Activated CD4-positive, alpha-beta memory T cell treated with anti-CD3 and anti-CD28 coated beads, Interleukin-2, amount 10 ng/mL, durations not matched to agents 7 days and 5 days (primary cell): ENCODE measurements around the gene PPP4R4. TPM values are rescaled to one million over a fixed set of nuclear protein-coding genes. Genes with fewer than 3 reads are reported as not detected.

Experiments used
- CTCF ChIA-PET: fragments of 350-600 bp; sonication (Branson Sonifier 250); formaldehyde crosslinking; loops from one replicate; lab custom pipeline; 2021; ENCODE audit warnings: antibody characterized with exemption, inconsistent platforms; lab: Charles Lee
- POLR2A ChIA-PET: fragments of 350-600 bp; sonication (Branson Sonifier 250); formaldehyde crosslinking; loops from one replicate; lab custom pipeline; 2021; ENCODE audit warnings: antibody characterized with exemption; lab: Charles Lee
- DNase-seq: peaks from one replicate; pipeline ENCODE4 v3.0.0-alpha.2; 2020
- H3K27ac Mint-ChIP-seq: one replicate; pipeline ENCODE4 v1.8.0; 2021; ENCODE audit warnings: mild to moderate bottlenecking, mixed read lengths
- H3K27me3 Mint-ChIP-seq: one replicate; pipeline ENCODE4 v1.8.0; 2021; ENCODE audit warnings: mixed read lengths
- H3K36me3 Mint-ChIP-seq: one replicate; pipeline ENCODE4 v1.8.0; 2021; ENCODE audit warnings: low read depth, mixed read lengths
- H3K4me1 Mint-ChIP-seq: one replicate; pipeline ENCODE4 v1.8.0; 2021; ENCODE audit warnings: mixed read lengths
- H3K4me3 Mint-ChIP-seq: one replicate; pipeline ENCODE4 v1.8.0; 2021; ENCODE audit warnings: mild to moderate bottlenecking, mixed read lengths
- H3K9me3 Mint-ChIP-seq: one replicate; pipeline ENCODE4 v1.8.0; 2021; ENCODE audit warnings: mixed read lengths
- total RNA-seq, 2 experiments: library from RNA; stranded (reverse); gene quantifications; one replicate each; pipeline ENCODE4 v1.2.3, GENCODE V29; 2021

Gene PPP4R4
- total RNA-seq, 2 experiments from 2014 or later, result 3.3 to 4.9 TPM

- H3K27me3 Mint-ChIP-seq, result peaks cover 25% of the 10 kb centered on the region
- H3K4me1 Mint-ChIP-seq, result peaks cover 15% of the 10 kb centered on the region
- ChIA-PET CTCF (interaction anchor here (2.5 to 9.7 kb wide), 3 partner anchors 22 to 99 kb away, joined by 35 to 178 read pairs (median 76); no protein-coding TSS in a partner anchor), POLR2A (no interaction called here)
- H3K9me3 Mint-ChIP-seq, result peaks cover 9% of the 10 kb centered on the region
- no peak overlapping the region for H3K4me3 Mint-ChIP-seq
- DNase-seq, result no peak
- peaks cover 6% of the 10 kb centered on the region for H3K36me3 Mint-ChIP-seq
- no peak overlapping the region for H3K27ac Mint-ChIP-seq
Measured at GRCh38 chr14:94135476-94135875, 38.6 kb upstream of the PPP4R4 start.

- Mint-ChIP-seq H3K9me3 (peaks cover 9% of the 10 kb centered on the region), H3K4me3 (no peak overlapping the region), H3K27ac (no peak overlapping the region), H3K36me3 (peaks cover 6% of the 10 kb centered on the region), H3K4me1 (peaks cover 15% of the 10 kb centered on the region), H3K27me3 (peaks cover 21% of the 10 kb centered on the region)
- CTCF ChIA-PET, result interaction anchor here (0.6 to 9.7 kb wide), 46 partner anchors 8 to 482 kb away, joined by 3 to 178 read pairs (median 5); partner anchors contain the start of genes CCDC197, DDX24, IFI27L1 and PPP4R4
- POLR2A ChIA-PET, result interaction anchor here (0.7 to 1.4 kb wide), 7 partner anchors 9 to 197 kb away, joined by 3 to 13 read pairs (median 4); partner anchors contain the start of genes DDX24, IFI27L1 and PPP4R4
- DNase-seq, result peak; percentile 89
Measured at GRCh38 chr14:94136575-94137331, 37.4 kb upstream of the PPP4R4 start.

GRCh38 chr14:94138251-94138650 is 35.9 kb upstream of the PPP4R4 start:
- Mint-ChIP-seq H3K27ac (no peak overlapping the region), H3K4me1 (peaks cover 12% of the 10 kb centered on the region), H3K27me3 (peaks cover 15% of the 10 kb centered on the region), H3K9me3 (peaks cover 9% of the 10 kb centered on the region), H3K4me3 (no peak overlapping the region), H3K36me3 (peaks cover 6% of the 10 kb centered on the region)
- ChIA-PET CTCF (interaction anchor here (1.1 to 9.7 kb wide), 7 partner anchors 20 to 198 kb away, joined by 3 to 178 read pairs (median 6); partner anchors contain the start of gene IFI27L1), POLR2A (no interaction called here)
- no peak for DNase-seq

- Mint-ChIP-seq H3K4me1 (peaks cover 12% of the 10 kb centered on the region), H3K4me3 (no peak overlapping the region), H3K36me3 (peaks cover 6% of the 10 kb centered on the region), H3K27me3 (peaks cover 12% of the 10 kb centered on the region), H3K9me3 (peaks cover 9% of the 10 kb centered on the region), H3K27ac (no peak overlapping the region)
- DNase-seq, result no peak
- POLR2A ChIA-PET, result no interaction called here
- CTCF ChIA-PET, result interaction anchor here (1.1 to 9.7 kb wide), 6 partner anchors 21 to 199 kb away, joined by 3 to 178 read pairs (median 4); partner anchors contain the start of gene IFI27L1
Measured at GRCh38 chr14:94139006-94139405, 35.1 kb upstream of the PPP4R4 start.

GRCh38 chr14:94139421-94139820 is 34.7 kb upstream of the PPP4R4 start:
- DNase-seq, result no peak
- Mint-ChIP-seq H3K9me3 (peaks cover 9% of the 10 kb centered on the region), H3K4me3 (no peak overlapping the region), H3K4me1 (peaks cover 13% of the 10 kb centered on the region), H3K27ac (no peak overlapping the region), H3K36me3 (peaks cover 6% of the 10 kb centered on the region), H3K27me3 (peaks cover 12% of the 10 kb centered on the region)
- POLR2A ChIA-PET, result no interaction called here
- CTCF ChIA-PET, result interaction anchor here (1.2 to 9.7 kb wide), 4 partner anchors 21 to 103 kb away, joined by 3 to 178 read pairs (median 40); partner anchors contain the start of gene IFI27L1

- peaks cover 3% of the 10 kb centered on the region for H3K27me3 Mint-ChIP-seq
Measured at GRCh38 chr14:94142247-94142646, 31.9 kb upstream of the PPP4R4 start.

GRCh38 chr14:94142836-94143235 is 31.3 kb upstream of the PPP4R4 start:
- DNase-seq, result no peak
- POLR2A ChIA-PET, result no interaction called here
- Mint-ChIP-seq H3K9me3 (no peaks in the 10 kb centered on the region), H3K27ac (no peak overlapping the region), H3K4me1 (peaks cover 26% of the 10 kb centered on the region), H3K36me3 (no peaks in the 10 kb centered on the region), H3K4me3 (no peak overlapping the region), H3K27me3 (peaks cover 3% of the 10 kb centered on the region)
- CTCF ChIA-PET, result interaction anchor here (1.2 to 9.7 kb wide), 10 partner anchors 10 to 488 kb away, joined by 3 to 178 read pairs (median 6); partner anchors contain the start of gene PPP4R4

More at GRCh38 chr14:94142247-94142646, 31.9 kb upstream of the PPP4R4 start:
- DNase-seq, result no peak
- POLR2A ChIA-PET, result no interaction called here
- H3K4me1 Mint-ChIP-seq, result peaks cover 22% of the 10 kb centered on the region
- no peaks in the 10 kb centered on the region for H3K36me3 Mint-ChIP-seq
- H3K4me3 Mint-ChIP-seq, result no peak overlapping the region
- H3K9me3 Mint-ChIP-seq, result no peaks in the 10 kb centered on the region
- no peak overlapping the region for H3K27ac Mint-ChIP-seq
- CTCF ChIA-PET, result interaction anchor here (0.7 to 9.7 kb wide), 11 partner anchors 10 to 488 kb away, joined by 3 to 178 read pairs (median 6); partner anchors contain the start of gene PPP4R4

GRCh38 chr14:94143239-94143638 is 30.9 kb upstream of the PPP4R4 start:
- Mint-ChIP-seq H3K4me3 (no peak overlapping the region), H3K4me1 (peaks cover 26% of the 10 kb centered on the region), H3K27ac (no peak overlapping the region), H3K36me3 (no peaks in the 10 kb centered on the region), H3K9me3 (no peaks in the 10 kb centered on the region), H3K27me3 (peaks cover 4% of the 10 kb centered on the region)
- DNase-seq, result no peak
- ChIA-PET POLR2A (no interaction called here), CTCF (interaction anchor here (1.3 to 9.7 kb wide), 8 partner anchors 11 to 204 kb away, joined by 3 to 178 read pairs (median 8); partner anchors contain the start of gene PPP4R4)

- CTCF ChIA-PET, result interaction anchor here (1.3 to 9.7 kb wide), 5 partner anchors 11 to 107 kb away, joined by 3 to 178 read pairs (median 16); partner anchors contain the start of gene PPP4R4
- Mint-ChIP-seq H3K4me1 (peaks cover 26% of the 10 kb centered on the region), H3K27me3 (peaks cover 9% of the 10 kb centered on the region), H3K36me3 (no peaks in the 10 kb centered on the region), H3K27ac (no peak overlapping the region), H3K4me3 (no peak overlapping the region), H3K9me3 (no peaks in the 10 kb centered on the region)
- POLR2A ChIA-PET, result no interaction called here
- no peak for DNase-seq
Measured at GRCh38 chr14:94143711-94144110, 30.4 kb upstream of the PPP4R4 start.

- POLR2A ChIA-PET, result interaction anchor here (1.8 kb wide), 1 partner anchor 13 kb away, joined by 6 read pairs; no protein-coding TSS in a partner anchor
- CTCF ChIA-PET, result no interaction called here
- H3K4me1 Mint-ChIP-seq, result peaks cover 26% of the 10 kb centered on the region
- H3K27ac Mint-ChIP-seq, result peak overlapping the region; percentile 47
- H3K9me3 Mint-ChIP-seq, result no peaks in the 10 kb centered on the region
- H3K4me3 Mint-ChIP-seq, result no peak overlapping the region
- no peaks in the 10 kb centered on the region for H3K36me3 Mint-ChIP-seq
- no peak for DNase-seq
- H3K27me3 Mint-ChIP-seq, result peaks cover 15% of the 10 kb centered on the region
Measured at GRCh38 chr14:94144765-94145164, 29.4 kb upstream of the PPP4R4 start.

GRCh38 chr14:94145902-94146527 is 28.1 kb upstream of the PPP4R4 start:
- Mint-ChIP-seq H3K36me3 (no peaks in the 10 kb centered on the region), H3K27ac (peak overlapping the region; percentile 29), H3K27me3 (peaks cover 24% of the 10 kb centered on the region), H3K4me3 (no peak overlapping the region), H3K9me3 (no peaks in the 10 kb centered on the region), H3K4me1 (peaks cover 26% of the 10 kb centered on the region)
- ChIA-PET POLR2A (interaction anchor here (1.1 to 1.8 kb wide), 2 partner anchors 9 to 12 kb away, joined by 3 to 6 read pairs; no protein-coding TSS in a partner anchor), CTCF (interaction anchor here (0.9 to 2.1 kb wide), 2 partner anchors 9 to 206 kb away, joined by 3 to 10 read pairs; no protein-coding TSS in a partner anchor)
- DNase-seq, result no peak

GRCh38 chr14:94152676-94153075 is 21.4 kb upstream of the PPP4R4 start:
- ChIA-PET CTCF (no interaction called here), POLR2A (no interaction called here)
- H3K27me3 Mint-ChIP-seq, result peaks cover 25% of the 10 kb centered on the region

More at GRCh38 chr14:94152676-94153075, 21.4 kb upstream of the PPP4R4 start:
- Mint-ChIP-seq H3K36me3 (no peaks in the 10 kb centered on the region), H3K27ac (no peak overlapping the region), H3K4me3 (no peak overlapping the region), H3K4me1 (peaks cover 6% of the 10 kb centered on the region), H3K9me3 (no peaks in the 10 kb centered on the region)
- DNase-seq, result no peak
